HEK293 (cell line): ENCODE results near the gene MADCAM1.

ENCODE experiments used
- CTCF ChIA-PET: fragments of 350-600 bp; formaldehyde crosslinking; extraction: SDS; loops from one replicate; lab custom pipeline; 2021; ENCODE audit warnings: antibody characterized with exemption; lab: Yijun Ruan, JAX
- POLR2A ChIA-PET: fragments of 300-600 bp; formaldehyde crosslinking; extraction: SDS; loops from one replicate; lab custom pipeline; 2020; ENCODE audit warnings: antibody characterized with exemption, inconsistent platforms; lab: Yijun Ruan, JAX
- H3K27ac ChIP-seq: fragments of 200-500 bp; sonication (Bioruptor generic); 2 replicates; pipeline ENCODE4 v1.5.1; 2014; ENCODE audit warnings: low read depth, low read length, control low read depth, inconsistent platforms; ENCODE audit errors: extremely low read depth
- H3K36me3 ChIP-seq, 2 experiments: fragments of 200-500 bp in 1 of 2; sonication (Bioruptor generic) in 1 of 2; 1 replicate in 1 of 2; 2 replicates in 1 of 2; pipeline ENCODE4 v1.5.1; 2014 to 2017; ENCODE audit warnings: inconsistent platforms in 2 of 2, low read length in 2 of 2; ENCODE audit not compliant: control insufficient read depth in 2 of 2, insufficient read depth in 1 of 2
- H3K4me1 ChIP-seq: fragments of 200-500 bp; sonication (Bioruptor generic); 2 replicates; pipeline ENCODE4 v1.5.1; 2014; ENCODE audit warnings: mild to moderate bottlenecking, low read length, inconsistent platforms; ENCODE audit not compliant: control insufficient read depth, insufficient read depth
- H3K4me3 ChIP-seq: 2 replicates; pipeline ENCODE4 v1.5.1; 2011; ENCODE audit warnings: low read depth, mild to moderate bottlenecking, control low read depth, low read length, moderate library complexity
- H3K9me3 ChIP-seq: fragments of 200-500 bp; sonication (Bioruptor generic); 2 replicates; pipeline ENCODE4 v1.5.1; 2014; ENCODE audit warnings: low read depth, low read length, inconsistent platforms; ENCODE audit not compliant: control insufficient read depth, insufficient read depth
- GLIS1 ChIP-seq: fragments of 450-650 bp; formaldehyde crosslinking; IDR thresholded peaks from 2 replicates; pipeline ENCODE4 v1.5.1; 2016; ENCODE audit warnings: missing biosample characterization, missing genetic modification characterization
- KLF1 ChIP-seq: fragments of 450-650 bp; formaldehyde crosslinking; IDR thresholded peaks from 2 replicates; pipeline ENCODE4 v1.5.1; 2016; ENCODE audit warnings: missing biosample characterization, missing genetic modification characterization
- MYNN ChIP-seq: fragments of 450-650 bp; formaldehyde crosslinking; IDR thresholded peaks from 2 replicates; pipeline ENCODE4 v1.5.1; 2016; ENCODE audit warnings: missing biosample characterization, missing genetic modification characterization, borderline replicate concordance
- RBAK ChIP-seq: fragments of 450-650 bp; formaldehyde crosslinking; IDR thresholded peaks from 2 replicates; pipeline ENCODE4 v1.5.1; 2016; ENCODE audit warnings: missing biosample characterization, missing genetic modification characterization
- SALL2 ChIP-seq: fragments of 450-650 bp; formaldehyde crosslinking; IDR thresholded peaks from 2 replicates; pipeline ENCODE4 v1.5.0; 2017; ENCODE audit warnings: missing biosample characterization, mild to moderate bottlenecking, missing genetic modification characterization, borderline replicate concordance
- SETDB1 ChIP-seq: IDR thresholded peaks from one replicate; pipeline ENCODE4 v1.6.1; 2017; ENCODE audit warnings: mild to moderate bottlenecking, low read length, moderate library complexity, mixed read lengths; ENCODE audit not compliant: insufficient read length
- ZNF10 ChIP-seq: fragments of 450-650 bp; formaldehyde crosslinking; IDR thresholded peaks from 2 replicates; pipeline ENCODE4 v1.5.1; 2017; ENCODE audit warnings: missing biosample characterization, missing genetic modification characterization
- ZNF133 ChIP-seq: fragments of 450-650 bp; formaldehyde crosslinking; IDR thresholded peaks from 2 replicates; pipeline ENCODE4 v1.5.1; 2016; ENCODE audit warnings: missing biosample characterization, missing genetic modification characterization
- ZNF169 ChIP-seq: fragments of 450-650 bp; formaldehyde crosslinking; IDR thresholded peaks from 2 replicates; pipeline ENCODE4 v1.5.1; 2016; ENCODE audit warnings: missing biosample characterization, missing genetic modification characterization
- ZNF2 ChIP-seq: fragments of 450-650 bp; formaldehyde crosslinking; IDR thresholded peaks from 2 replicates; pipeline ENCODE4 v1.5.1; 2016; ENCODE audit warnings: missing biosample characterization, missing genetic modification characterization
- ZNF211 ChIP-seq: fragments of 450-650 bp; formaldehyde crosslinking; IDR thresholded peaks from 2 replicates; pipeline ENCODE4 v1.5.1; 2016; ENCODE audit warnings: low read depth, missing biosample characterization, missing genetic modification characterization
- ZNF214 ChIP-seq: fragments of 450-650 bp; formaldehyde crosslinking; IDR thresholded peaks from 2 replicates; pipeline ENCODE4 v1.5.1; 2017; ENCODE audit warnings: missing biosample characterization, mild to moderate bottlenecking, missing genetic modification characterization, borderline replicate concordance
- ZNF302 ChIP-seq: fragments of 450-650 bp; formaldehyde crosslinking; IDR thresholded peaks from 2 replicates; pipeline ENCODE4 v1.5.1; 2016; ENCODE audit warnings: missing biosample characterization, missing genetic modification characterization, low read depth
- ZNF324 ChIP-seq: fragments of 450-650 bp; formaldehyde crosslinking; IDR thresholded peaks from 2 replicates; pipeline ENCODE4 v1.5.1; 2016; ENCODE audit warnings: missing biosample characterization, missing genetic modification characterization
- ZNF341 ChIP-seq: fragments of 450-650 bp; formaldehyde crosslinking; IDR thresholded peaks from 2 replicates; pipeline ENCODE4; 2016; ENCODE audit warnings: low read depth, missing biosample characterization, missing genetic modification characterization
- ZNF514 ChIP-seq: fragments of 450-650 bp; formaldehyde crosslinking; IDR thresholded peaks from 2 replicates; pipeline ENCODE4 v1.5.1; 2016; ENCODE audit warnings: missing biosample characterization, missing genetic modification characterization
- ZNF521 ChIP-seq: fragments of 450-650 bp; formaldehyde crosslinking; IDR thresholded peaks from 2 replicates; pipeline ENCODE4 v1.5.1; 2017; ENCODE audit warnings: missing biosample characterization, mild to moderate bottlenecking, missing genetic modification characterization
- ZNF571 ChIP-seq: fragments of 450-650 bp; formaldehyde crosslinking; IDR thresholded peaks from 2 replicates; pipeline ENCODE4 v1.5.0; 2017; ENCODE audit warnings: missing biosample characterization, missing genetic modification characterization
- ZNF623 ChIP-seq: fragments of 450-650 bp; formaldehyde crosslinking; IDR thresholded peaks from 2 replicates; pipeline ENCODE4 v1.5.1; 2016; ENCODE audit warnings: missing biosample characterization, missing genetic modification characterization
- ZNF645 ChIP-seq: fragments of 450-650 bp; formaldehyde crosslinking; IDR thresholded peaks from 2 replicates; pipeline ENCODE4; 2016; ENCODE audit warnings: missing biosample characterization, missing genetic modification characterization
- ZNF658 ChIP-seq: fragments of 450-650 bp; formaldehyde crosslinking; IDR thresholded peaks from 2 replicates; pipeline ENCODE4; 2016; ENCODE audit warnings: missing biosample characterization, missing genetic modification characterization
- ZNF707 ChIP-seq: fragments of 450-650 bp; formaldehyde crosslinking; IDR thresholded peaks from 2 replicates; pipeline ENCODE4 v1.5.1; 2016; ENCODE audit warnings: missing biosample characterization, missing genetic modification characterization
- TF ChIP-seq, protein P1 (sequence below): fragments of 450-650 bp; formaldehyde crosslinking; IDR thresholded peaks from 2 replicates; pipeline ENCODE4 v1.5.1; 2017; ENCODE audit warnings: missing biosample characterization, missing genetic modification characterization
- TF ChIP-seq, protein P2 (sequence below): fragments of 450-650 bp; formaldehyde crosslinking; IDR thresholded peaks from 2 replicates; pipeline ENCODE4 v1.5.1; 2016; ENCODE audit warnings: missing biosample characterization, missing genetic modification characterization
- TF ChIP-seq, protein P3 (sequence below): fragments of 450-650 bp; formaldehyde crosslinking; IDR thresholded peaks from 2 replicates; pipeline ENCODE4 v1.5.1; 2016; ENCODE audit warnings: missing biosample characterization, missing genetic modification characterization

Gene MADCAM1

DNA sequence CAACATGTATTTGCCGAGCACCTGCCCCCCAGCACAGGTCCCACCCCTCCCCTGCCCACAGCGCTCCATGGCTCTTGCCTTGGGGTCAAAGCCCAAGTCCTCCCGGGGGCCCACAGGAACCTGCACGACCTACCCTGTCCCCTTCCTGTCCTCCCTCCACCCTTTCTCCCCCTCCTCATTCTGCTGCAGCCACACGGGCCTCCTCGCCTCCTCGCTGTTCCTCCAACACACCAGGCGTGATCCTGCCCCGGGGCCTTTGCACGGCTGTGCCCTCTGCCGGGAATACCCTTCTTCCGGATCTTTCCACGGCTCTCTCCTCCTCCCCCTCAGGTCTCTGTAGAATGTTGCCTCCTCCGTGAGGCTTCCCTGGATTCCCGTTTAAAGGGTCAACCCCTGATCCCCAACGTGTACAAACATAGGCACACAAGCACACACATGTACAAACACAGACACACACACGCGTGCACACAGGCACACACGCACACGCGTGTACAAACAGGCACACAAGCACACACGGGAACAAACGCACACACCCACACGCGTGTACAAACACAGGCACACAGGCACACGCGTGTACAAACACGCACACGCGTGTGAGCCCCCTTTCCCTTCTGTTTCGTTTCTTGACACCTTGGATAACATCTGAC lies 2.8 kb downstream of the MADCAM1 start:
- POLR2A ChIA-PET, result no interaction called here
- CTCF ChIA-PET, result no interaction called here
- Histone ChIP-seq H3K36me3 (no peaks in the 10 kb centered on the region), H3K27ac (no peak overlapping the region), H3K4me1 (no peaks in the 10 kb centered on the region), H3K4me3 (no peak overlapping the region), H3K9me3 (no peaks in the 10 kb centered on the region)
- TF ChIP-seq KLF1 (tag by site-specific recombination), result no peak
- TF ChIP-seq ZNF302, result no peak
- no peak for TF ChIP-seq ZNF324 (tag by site-specific recombination)
- no peak for TF ChIP-seq SETDB1
- TF ChIP-seq ZNF341 (tag by site-specific recombination), result peak; percentile 29; the same call in 1 of the 2 replicates
- no peak for TF ChIP-seq ZNF211
- peak; percentile 99 for TF ChIP-seq ZNF623
- no peak for TF ChIP-seq ZNF514 (tag by site-specific recombination)
- TF ChIP-seq ZNF2 (tag by site-specific recombination), result no peak
- no peak for TF ChIP-seq ZNF571
- TF ChIP-seq MYNN (tag by site-specific recombination), result no peak
- TF ChIP-seq, protein P1, sequence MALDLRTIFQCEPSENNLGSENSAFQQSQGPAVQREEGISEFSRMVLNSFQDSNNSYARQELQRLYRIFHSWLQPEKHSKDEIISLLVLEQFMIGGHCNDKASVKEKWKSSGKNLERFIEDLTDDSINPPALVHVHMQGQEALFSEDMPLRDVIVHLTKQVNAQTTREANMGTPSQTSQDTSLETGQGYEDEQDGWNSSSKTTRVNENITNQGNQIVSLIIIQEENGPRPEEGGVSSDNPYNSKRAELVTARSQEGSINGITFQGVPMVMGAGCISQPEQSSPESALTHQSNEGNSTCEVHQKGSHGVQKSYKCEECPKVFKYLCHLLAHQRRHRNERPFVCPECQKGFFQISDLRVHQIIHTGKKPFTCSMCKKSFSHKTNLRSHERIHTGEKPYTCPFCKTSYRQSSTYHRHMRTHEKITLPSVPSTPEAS (tag by site-specific recombination), result peak; percentile 29; the same call in 1 of the 2 replicates
- TF ChIP-seq ZNF214 (tag by site-specific recombination), result no peak
- no peak for TF ChIP-seq ZNF10 (tag by site-specific recombination)
- no peak for TF ChIP-seq ZNF169 (tag by site-specific recombination)

DNA sequence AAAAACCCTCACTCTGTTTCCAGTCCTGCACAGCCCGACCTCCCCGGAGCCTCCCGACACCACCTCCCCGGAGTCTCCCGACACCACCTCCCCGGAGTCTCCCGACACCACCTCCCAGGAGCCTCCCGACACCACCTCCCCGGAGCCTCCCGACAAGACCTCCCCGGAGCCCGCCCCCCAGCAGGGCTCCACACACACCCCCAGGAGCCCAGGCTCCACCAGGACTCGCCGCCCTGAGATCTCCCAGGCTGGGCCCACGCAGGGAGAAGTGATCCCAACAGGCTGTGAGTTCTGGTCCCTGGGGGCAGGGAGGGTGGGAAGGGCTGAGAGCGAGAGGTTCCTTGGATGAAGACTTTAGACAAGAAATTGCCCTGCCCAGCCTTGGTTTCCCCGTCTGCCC lies 5.4 kb downstream of the MADCAM1 start:
- POLR2A ChIA-PET, result no interaction called here
- Histone ChIP-seq H3K36me3 (no peaks in the 10 kb centered on the region), H3K9me3 (no peaks in the 10 kb centered on the region), H3K4me3 (no peak overlapping the region), H3K27ac (no peak overlapping the region), H3K4me1 (peaks cover 2% of the 10 kb centered on the region; the same call in 1 of the 2 replicates)
- TF ChIP-seq GLIS1 (tag by site-specific recombination) (peak; percentile 98), SALL2 (tag by site-specific recombination) (no peak), RBAK (tag by site-specific recombination) (no peak), ZNF133 (tag by site-specific recombination) (no peak), KLF1 (tag by site-specific recombination) (0 out of 2 replicates have a peak, but pooled peaks have one; percentile 10)
- CTCF ChIA-PET, result no interaction called here

DNA sequence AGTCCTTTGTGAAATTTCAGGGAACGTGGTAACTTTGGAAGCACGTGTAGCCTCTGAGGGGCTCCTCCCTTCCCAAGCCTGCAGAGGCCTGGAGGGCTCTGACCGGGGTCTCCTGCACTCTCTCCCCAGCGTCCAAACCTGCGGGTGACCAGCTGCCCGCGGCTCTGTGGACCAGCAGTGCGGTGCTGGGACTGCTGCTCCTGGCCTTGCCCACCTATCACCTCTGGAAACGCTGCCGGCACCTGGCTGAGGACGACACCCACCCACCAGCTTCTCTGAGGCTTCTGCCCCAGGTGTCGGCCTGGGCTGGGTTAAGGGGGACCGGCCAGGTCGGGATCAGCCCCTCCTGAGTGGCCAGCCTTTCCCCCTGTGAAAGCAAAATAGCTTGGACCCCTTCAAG lies 8.3 kb downstream of the MADCAM1 start:
- Histone ChIP-seq H3K4me3 (no peak overlapping the region), H3K36me3 (peaks cover 0 to 3% of the 10 kb centered on the region in 2 experiments; a peak in 1 of 3 replicates), H3K27ac (no peak overlapping the region), H3K9me3 (no peaks in the 10 kb centered on the region), H3K4me1 (peaks cover 5% of the 10 kb centered on the region; the same call in 1 of the 2 replicates)
- ChIA-PET CTCF (interaction anchor here (0.6 to 1.7 kb wide), 3 partner anchors 9 to 51 kb away, joined by 3 to 8 read pairs (median 4); partner anchors contain the start of genes CDC34 and MADCAM1), POLR2A (interaction anchor here (1.6 kb wide), 1 partner anchor 16 kb away, joined by 3 read pairs; no protein-coding TSS in a partner anchor)
- TF ChIP-seq, protein P2, sequence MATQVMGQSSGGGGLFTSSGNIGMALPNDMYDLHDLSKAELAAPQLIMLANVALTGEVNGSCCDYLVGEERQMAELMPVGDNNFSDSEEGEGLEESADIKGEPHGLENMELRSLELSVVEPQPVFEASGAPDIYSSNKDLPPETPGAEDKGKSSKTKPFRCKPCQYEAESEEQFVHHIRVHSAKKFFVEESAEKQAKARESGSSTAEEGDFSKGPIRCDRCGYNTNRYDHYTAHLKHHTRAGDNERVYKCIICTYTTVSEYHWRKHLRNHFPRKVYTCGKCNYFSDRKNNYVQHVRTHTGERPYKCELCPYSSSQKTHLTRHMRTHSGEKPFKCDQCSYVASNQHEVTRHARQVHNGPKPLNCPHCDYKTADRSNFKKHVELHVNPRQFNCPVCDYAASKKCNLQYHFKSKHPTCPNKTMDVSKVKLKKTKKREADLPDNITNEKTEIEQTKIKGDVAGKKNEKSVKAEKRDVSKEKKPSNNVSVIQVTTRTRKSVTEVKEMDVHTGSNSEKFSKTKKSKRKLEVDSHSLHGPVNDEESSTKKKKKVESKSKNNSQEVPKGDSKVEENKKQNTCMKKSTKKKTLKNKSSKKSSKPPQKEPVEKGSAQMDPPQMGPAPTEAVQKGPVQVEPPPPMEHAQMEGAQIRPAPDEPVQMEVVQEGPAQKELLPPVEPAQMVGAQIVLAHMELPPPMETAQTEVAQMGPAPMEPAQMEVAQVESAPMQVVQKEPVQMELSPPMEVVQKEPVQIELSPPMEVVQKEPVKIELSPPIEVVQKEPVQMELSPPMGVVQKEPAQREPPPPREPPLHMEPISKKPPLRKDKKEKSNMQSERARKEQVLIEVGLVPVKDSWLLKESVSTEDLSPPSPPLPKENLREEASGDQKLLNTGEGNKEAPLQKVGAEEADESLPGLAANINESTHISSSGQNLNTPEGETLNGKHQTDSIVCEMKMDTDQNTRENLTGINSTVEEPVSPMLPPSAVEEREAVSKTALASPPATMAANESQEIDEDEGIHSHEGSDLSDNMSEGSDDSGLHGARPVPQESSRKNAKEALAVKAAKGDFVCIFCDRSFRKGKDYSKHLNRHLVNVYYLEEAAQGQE (tag by site-specific recombination), result no peak
- TF ChIP-seq, protein P3, sequence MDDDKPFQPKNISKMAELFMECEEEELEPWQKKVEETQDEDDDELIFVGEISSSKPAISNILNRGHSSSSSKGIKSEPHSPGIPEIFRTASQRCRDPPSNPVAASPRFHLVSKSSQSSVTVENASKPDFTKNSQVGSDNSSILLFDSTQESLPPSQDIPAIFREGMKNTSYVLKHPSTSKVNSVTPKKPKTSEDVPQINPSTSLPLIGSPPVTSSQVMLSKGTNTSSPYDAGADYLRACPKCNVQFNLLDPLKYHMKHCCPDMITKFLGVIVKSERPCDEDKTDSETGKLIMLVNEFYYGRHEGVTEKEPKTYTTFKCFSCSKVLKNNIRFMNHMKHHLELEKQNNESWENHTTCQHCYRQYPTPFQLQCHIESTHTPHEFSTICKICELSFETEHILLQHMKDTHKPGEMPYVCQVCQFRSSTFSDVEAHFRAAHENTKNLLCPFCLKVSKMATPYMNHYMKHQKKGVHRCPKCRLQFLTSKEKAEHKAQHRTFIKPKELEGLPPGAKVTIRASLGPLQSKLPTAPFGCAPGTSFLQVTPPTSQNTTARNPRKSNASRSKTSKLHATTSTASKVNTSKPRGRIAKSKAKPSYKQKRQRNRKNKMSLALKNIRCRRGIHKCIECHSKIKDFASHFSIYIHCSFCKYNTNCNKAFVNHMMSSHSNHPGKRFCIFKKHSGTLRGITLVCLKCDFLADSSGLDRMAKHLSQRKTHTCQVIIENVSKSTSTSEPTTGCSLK (tag by site-specific recombination), result no peak
- TF ChIP-seq ZNF707 (tag by site-specific recombination) (no peak), ZNF645 (tag by site-specific recombination) (no peak), ZNF521 (tag by site-specific recombination) (no peak), RBAK (tag by site-specific recombination) (no peak), ZNF658 (tag by site-specific recombination) (no peak)
